Adipose tissue (tissue), 3 donors: ENCODE data around the gene NECTIN1. TPM values are rescaled to one million over a fixed set of nuclear protein-coding genes. Genes with fewer than 3 reads are reported as not detected.

Source experiments
- H3K27ac ChIP-seq: one replicate; pipeline ENCODE4 v1.5.1; 2013; ENCODE audit warnings: low read depth, low read length
- WGBS, 3 donors: extraction: QIAGEN DNeasy Blood & Tissue Kit; methylation state at CpG; one replicate each; pipeline ENCODE4 v1.1.7; 2013; 5-methylcytosine and 5-hydroxymethylcytosine counted together
- polyA plus RNA-seq, 3 donors: library from polyadenylated mRNA; stranded (reverse); fragments of 200-250 nt; gene quantifications; one replicate each; pipeline ENCODE4 v1.2.3, GENCODE V29; 2013
- donor health status: healthy with polysubstance abuse.
- donor health status: Bipolar disorder and iron deficiency.
- donor health status: healthy.

Gene NECTIN1
- polyA plus RNA-seq, 3 donors, result 2.7 to 9.4 (median 3.9) TPM

- WGBS, 3 donors, result 24 to 78% (median 76%) methylated on average over 4 of the region's 4 CpGs
- H3K27ac ChIP-seq, result no peak overlapping the region
Observed at GRCh38 chr11:119739975-119740374, 11.0 kb upstream of the NECTIN1 start.

GRCh38 chr11:119739021-119739703, 10.2 kb upstream of the NECTIN1 start:
- 49 to 64% (median 52%) methylated on average over 8 of the region's 8 CpGs for WGBS, 3 donors
- no peak overlapping the region for H3K27ac ChIP-seq

- 92 to 97% (median 93%) methylated on average over 5 of the region's 5 CpGs for whole genome bisulfite sequencing, 3 donors
Observed at GRCh38 chr11:119738059-119738439, 9.0 kb upstream of the NECTIN1 start.

GRCh38 chr11:119737366-119738058, 8.5 kb upstream of the NECTIN1 start:
- H3K27ac ChIP-seq, result no peak overlapping the region
- 91 to 96% (median 92%) methylated on average over 8 of the region's 8 CpGs for WGBS, 3 donors

More at GRCh38 chr11:119738059-119738439, 9.0 kb upstream of the NECTIN1 start:
- no peak overlapping the region for H3K27ac ChIP-seq

- 54 to 86% (median 67%) methylated on average over 2 of the region's 2 CpGs for WGBS, 3 donors
- H3K27ac ChIP-seq, result no peak overlapping the region
Observed at GRCh38 chr11:119734788-119735187, 5.8 kb upstream of the NECTIN1 start.

GRCh38 chr11:119730789-119731386, 1.9 kb upstream of the NECTIN1 start:
- 60 to 87% (median 74%) methylated on average over 5 to 6 of the region's 6 CpGs for WGBS, 3 donors
- H3K27ac ChIP-seq, result no peak overlapping the region

DNA sequence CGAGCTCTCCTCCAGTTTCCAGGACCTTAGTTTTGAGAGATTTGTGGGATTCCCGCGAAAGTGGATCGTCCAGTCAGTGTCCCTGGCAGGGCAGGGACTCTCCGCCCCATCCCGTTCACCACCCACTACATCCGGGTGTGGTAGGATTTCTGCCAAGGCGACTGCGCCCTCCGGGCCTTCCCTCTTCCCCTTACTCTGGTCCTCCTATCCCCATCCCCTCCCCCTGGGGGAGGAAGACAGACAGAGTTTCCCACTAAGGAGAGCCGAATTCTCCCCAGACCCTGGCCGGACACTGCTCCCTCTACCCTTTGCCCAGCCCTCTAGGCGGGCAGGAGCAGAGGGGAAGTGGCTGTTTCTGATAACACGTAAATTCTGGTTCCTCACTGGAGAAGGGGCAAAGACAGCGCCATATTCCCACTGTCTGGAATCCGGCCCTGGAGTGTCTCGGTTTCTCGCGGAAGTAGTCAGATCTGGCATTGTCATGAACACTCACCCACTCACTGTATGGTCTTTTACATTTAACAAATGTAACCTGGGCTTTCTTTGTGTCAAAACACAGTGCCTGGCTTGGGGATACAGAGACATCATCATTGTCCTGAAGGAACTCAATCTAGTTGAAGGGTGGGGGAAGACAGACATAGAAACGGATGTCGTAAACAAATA, 1.1 kb upstream of the NECTIN1 start:
- WGBS, 3 donors, result 11 to 15% (median 13%) methylated on average over 21 of the region's 21 CpGs
- H3K27ac ChIP-seq, result no peak overlapping the region

GRCh38 chr11:119729581-119729927, 554 bp upstream of the NECTIN1 start:
- no peak overlapping the region for H3K27ac ChIP-seq
- WGBS, 3 donors, result 0 to 1% (median 1%) methylated on average over 21 of the region's 21 CpGs

- 0 to 1% (median 1%) methylated on average over 30 of the region's 30 CpGs for WGBS, 3 donors
- no peak overlapping the region for H3K27ac ChIP-seq
Observed at GRCh38 chr11:119728211-119728626, 781 bp downstream of the NECTIN1 start.

DNA sequence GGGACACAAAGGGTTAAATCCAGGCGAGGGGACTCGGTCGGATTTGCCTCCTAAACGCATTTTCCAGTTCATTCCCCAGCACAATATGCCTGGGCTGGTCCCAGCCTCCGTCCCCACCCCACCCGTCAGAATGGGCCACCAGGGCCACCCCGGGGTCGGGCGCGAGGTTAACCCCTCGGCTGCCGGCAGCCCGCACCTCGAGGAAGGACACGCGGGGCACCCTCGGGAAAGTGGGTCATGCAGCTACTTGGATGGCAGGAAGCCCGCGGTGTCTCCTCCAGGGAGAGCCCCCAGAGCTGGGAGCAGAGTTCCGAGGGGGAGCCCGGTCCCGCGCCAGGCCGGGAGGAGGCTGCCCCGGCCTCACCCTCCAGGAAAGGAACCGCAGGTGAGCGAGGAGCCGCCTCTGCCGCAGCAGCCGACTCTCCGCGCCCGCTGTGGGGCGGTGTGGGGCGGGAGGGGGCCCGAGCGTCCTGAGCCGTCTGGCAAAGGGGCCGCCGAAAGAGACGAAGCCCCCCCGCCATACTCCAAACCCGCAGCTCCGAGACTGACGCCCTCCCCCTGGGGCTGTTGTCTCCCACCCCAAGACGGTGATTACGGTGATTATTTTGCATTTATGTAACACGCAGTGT, 1.4 kb downstream of the NECTIN1 start:
- WGBS, 3 donors, result 0% methylated on average over 45 to 48 of the region's 48 CpGs
- H3K27ac ChIP-seq, result no peak overlapping the region

- 15 to 23% (median 19%) methylated on average over 21 of the region's 21 CpGs for WGBS, 3 donors
- H3K27ac ChIP-seq, result no peak overlapping the region
Observed at GRCh38 chr11:119726585-119727522, 2.1 kb downstream of the NECTIN1 start.

- 54 to 78% (median 77%) methylated on average over 6 of the region's 6 CpGs for WGBS, 3 donors
- H3K27ac ChIP-seq, result no peak overlapping the region
Observed at GRCh38 chr11:119726150-119726553, 2.8 kb downstream of the NECTIN1 start.

GRCh38 chr11:119724956-119725355, 4.0 kb downstream of the NECTIN1 start:
- no peak overlapping the region for H3K27ac ChIP-seq
- WGBS, 3 donors, result 82 to 90% (median 88%) methylated on average over 3 of the region's 3 CpGs

- WGBS, 3 donors, result 47 to 80% (median 80%) methylated on average over 4 of the region's 4 CpGs
- H3K27ac ChIP-seq, result no peak overlapping the region
Observed at GRCh38 chr11:119723952-119724325, 5.1 kb downstream of the NECTIN1 start.

GRCh38 chr11:119723243-119723951, 5.6 kb downstream of the NECTIN1 start:
- H3K27ac ChIP-seq, result no peak overlapping the region
- WGBS, 3 donors, result 64 to 79% (median 73%) methylated on average over 6 of the region's 6 CpGs

- no peak overlapping the region for H3K27ac ChIP-seq
- 39 to 83% (median 82%) methylated on average over 10 of the region's 10 CpGs for WGBS, 3 donors
Observed at GRCh38 chr11:119722281-119722794, 6.7 kb downstream of the NECTIN1 start.
